ENCODE results near the gene SDCBP2. TPM values are rescaled to one million over a fixed set of nuclear protein-coding genes. Genes with fewer than 3 reads are reported as not detected.

The SDCBP2 gene
- total RNA-seq, 2 donors from 2014 or later: 3.1 to 5.4 TPM

DNA sequence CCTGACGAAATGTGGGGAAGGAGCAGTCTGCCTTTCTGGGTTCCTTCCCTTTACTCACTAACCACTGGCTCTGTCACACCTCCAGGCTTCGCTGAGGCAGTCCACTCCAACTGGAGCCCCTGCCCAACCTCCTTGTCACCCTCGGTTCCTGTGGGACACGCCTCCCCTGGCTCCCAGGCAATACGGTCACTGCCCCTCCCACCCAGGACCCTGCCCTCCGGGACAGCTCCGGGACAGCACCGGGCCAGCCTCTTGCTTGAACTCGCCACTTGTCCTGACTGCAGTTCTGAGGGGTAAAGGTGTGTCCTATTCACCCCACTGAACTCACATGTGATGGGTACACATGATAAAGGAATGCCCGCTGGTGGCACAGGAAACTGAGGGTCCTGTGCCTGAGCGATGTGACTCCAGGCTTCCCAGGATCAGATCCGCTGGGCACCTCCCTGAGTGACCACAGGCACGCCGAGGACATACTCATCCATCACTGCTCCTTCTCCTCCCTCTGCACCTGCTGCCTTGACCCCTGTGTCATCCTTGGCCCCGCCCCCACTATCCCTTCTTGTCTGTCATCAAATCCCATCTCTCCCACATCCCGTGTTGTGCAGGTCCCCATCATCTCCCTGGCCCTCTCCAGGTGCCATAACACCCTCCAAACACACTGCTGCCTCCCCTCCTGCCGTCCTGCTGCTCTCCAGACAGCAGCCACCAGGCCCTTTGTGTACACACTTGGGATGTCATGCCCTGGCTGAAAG lies 7.9 kb downstream of the SDCBP2 start:
- DNase-seq (ENCODE audit: low spot score): peak; percentile 49
- intact Hi-C loops (cut with DNase I): no loop called here

DNA sequence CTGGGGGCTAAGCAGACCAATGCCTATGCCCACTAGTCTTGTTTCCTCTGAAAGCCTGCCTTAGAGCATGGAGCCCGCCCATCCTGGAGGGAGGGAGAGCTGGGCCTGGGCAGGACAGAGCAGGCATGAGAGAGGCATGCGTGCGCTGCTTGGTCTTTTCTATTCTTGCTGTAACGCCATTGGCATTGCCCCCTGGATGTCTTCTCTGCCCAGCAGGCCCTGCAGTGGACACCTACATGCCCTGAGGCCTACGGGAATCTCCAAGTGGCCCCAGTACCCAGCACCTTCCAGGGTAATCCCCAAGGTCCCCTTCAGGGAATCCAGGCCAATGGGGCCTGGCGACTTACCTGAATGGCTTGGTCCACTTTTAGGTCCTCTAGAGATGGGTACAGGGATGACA lies 8.9 kb downstream of the SDCBP2 start:
- peak; percentile 55 for DNase-seq (ENCODE audit: low spot score)
- intact Hi-C loops (cut with DNase I): no loop called here

DNA sequence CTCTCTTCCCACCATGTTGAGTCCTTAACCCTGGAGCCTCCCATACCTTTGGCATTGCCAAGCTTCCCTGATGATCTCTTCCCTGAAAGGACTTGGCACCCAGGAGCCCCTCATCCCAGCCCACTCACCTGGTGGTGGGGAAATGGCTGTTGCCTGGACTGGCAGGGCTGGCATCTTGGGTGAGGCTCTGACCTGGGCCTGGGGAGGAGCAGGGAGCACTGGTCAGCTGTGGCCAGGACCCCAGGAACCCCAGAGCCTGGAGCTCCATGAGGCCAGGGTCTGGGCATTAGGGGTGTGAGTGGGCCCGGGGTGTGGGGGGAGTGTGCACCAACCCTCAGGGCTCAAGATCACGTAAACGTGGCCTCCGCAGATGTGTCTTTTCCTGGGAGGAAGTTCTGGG lies 9.5 kb downstream of the SDCBP2 start:
- intact Hi-C loops (cut with DNase I): loop anchor here in 1 of 2 donors (10.0 kb wide), 1 partner anchor 75 kb away; the partner anchor contains the start of gene FKBP1A
- DNase-seq (ENCODE audit: low spot score): peak; percentile 62

GRCh38 chr20:1319051-1319450 lies 9.9 kb downstream of the SDCBP2 start:
- no peak for DNase-seq (ENCODE audit: low spot score)
- intact Hi-C loops (cut with DNase I): loop anchor here in 1 of 2 donors (10.0 kb wide), 1 partner anchor 76 kb away; the partner anchor contains the start of gene FKBP1A

DNA sequence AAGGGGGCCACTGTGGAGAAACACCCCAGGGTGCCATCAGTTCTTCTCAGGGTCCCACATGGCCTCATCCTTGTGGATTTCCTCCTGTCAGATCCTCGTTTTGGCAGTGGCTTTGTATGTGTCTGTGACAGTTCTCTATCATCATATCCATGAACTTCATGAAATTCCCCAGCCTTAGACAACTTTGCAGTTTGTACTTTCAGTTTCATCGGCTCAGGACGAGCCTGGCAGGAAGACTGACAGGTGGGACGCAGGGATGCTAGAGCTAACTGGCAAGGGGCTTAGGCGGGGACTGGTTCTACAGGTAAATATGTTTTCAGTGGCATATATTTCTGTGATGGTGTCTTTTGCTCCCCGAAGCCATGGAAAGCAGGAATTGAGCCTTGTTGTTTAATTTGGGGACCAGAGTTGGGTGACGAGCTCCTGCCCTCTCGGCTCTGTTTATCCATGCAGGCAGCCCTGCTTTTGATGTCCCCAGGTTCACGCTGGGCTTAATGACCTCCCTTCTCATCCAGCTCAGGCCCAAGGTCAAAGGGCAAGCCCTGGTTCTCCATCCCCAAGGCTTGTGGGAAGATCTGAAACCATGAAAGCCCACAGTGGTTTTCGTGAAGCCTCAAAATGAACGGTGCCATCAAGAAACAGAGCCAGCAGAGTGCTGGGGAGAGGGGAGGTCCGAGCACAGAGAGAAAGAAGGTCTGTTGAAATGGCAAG lies 11.2 kb downstream of the SDCBP2 start:
- intact Hi-C loops (cut with DNase I): loop anchor here in 1 of 2 donors (10.0 kb wide), 1 partner anchor 77 kb away; the partner anchor contains the start of gene FKBP1A
- peak; percentile 38 for DNase-seq (ENCODE audit: low spot score)

- no peak for DNase-seq (ENCODE audit: low spot score)
- intact Hi-C loops (cut with DNase I): loop anchor here in 1 of 2 donors (1.0 to 10.0 kb wide), 2 partner anchors 79 to 132 kb away; partner anchors contain the start of gene FKBP1A
These were observed 13.1 kb downstream of the SDCBP2 start for GRCh38 chr20:1315804-1316203.

DNA sequence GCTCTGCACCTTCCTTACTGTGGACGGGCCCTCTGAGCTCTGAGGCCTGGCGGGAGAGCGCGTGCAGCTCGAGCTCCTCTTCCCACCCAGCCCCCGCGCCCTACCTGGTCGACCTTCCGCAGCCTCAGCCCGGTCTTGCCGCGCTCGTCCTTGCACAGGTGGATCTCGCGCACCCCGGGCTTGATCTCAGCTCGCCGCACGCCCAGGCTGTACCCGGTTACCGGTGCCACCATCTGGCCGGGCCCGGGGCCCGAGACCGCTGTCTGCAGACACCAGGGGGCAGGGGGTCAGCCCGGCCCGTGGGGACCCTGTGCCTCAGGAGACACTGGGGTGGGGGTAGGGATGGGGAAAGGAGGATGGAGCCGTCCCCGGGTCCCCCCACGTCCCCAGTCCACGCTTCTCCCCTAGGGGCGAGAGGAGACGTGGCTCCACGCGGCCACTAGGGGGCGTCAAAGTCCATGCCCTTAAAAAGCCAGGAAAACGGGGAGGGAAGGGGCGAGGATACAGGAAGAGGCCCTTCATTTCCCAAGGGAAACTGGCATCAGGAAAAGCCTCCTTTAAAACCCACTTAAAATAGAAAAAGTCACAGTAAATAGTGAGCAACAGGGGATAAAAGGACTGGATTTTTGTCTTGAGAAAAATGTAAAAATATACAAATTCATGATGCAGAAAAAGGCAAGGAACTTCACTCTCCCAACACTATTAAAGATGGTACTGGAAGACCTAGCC lies 15.5 kb downstream of the SDCBP2 start:
- intact Hi-C loops (cut with DNase I): loop anchor here (2.0 to 10.0 kb wide), 2 partner anchors 81 to 125 kb away; partner anchors contain the start of gene FKBP1A (in 1 of the 2)
- peak; percentile 87 for DNase-seq (ENCODE audit: low spot score)

GRCh38 chr20:1312904-1313235 lies 16.1 kb downstream of the SDCBP2 start:
- peak; percentile 73 for DNase-seq (ENCODE audit: low spot score)
- intact Hi-C loops (cut with DNase I): loop anchor here (2.0 to 10.0 kb wide), 2 partner anchors 82 to 126 kb away; partner anchors contain the start of gene FKBP1A (in 1 of the 2)

DNA sequence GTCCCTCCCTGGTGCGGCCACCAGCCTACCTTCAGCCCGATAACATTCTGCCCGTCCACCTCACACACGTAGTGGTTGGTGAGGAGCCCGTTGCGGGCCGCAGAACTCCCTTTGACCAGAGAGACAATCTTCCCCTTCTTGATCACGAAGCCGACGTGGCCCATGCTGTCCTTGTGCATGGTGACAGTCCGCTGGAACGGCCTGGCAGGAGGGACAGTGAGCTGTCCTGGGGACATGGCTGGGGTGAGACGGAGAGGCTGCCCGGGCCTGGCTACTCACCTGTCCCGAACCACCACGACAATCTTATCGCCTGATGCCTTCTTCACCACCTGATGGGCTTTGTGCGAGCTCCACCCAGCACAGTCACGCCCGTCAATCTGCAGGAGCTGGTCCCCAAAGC lies 16.6 kb downstream of the SDCBP2 start:
- intact Hi-C loops (cut with DNase I): loop anchor here (2.0 to 10.0 kb wide), 2 partner anchors 82 to 126 kb away; partner anchors contain the start of gene FKBP1A (in 1 of the 2)
- peak; percentile 79 for DNase-seq (ENCODE audit: low spot score)

GRCh38 chr20:1310506-1311190 lies 18.3 kb downstream of the SDCBP2 start:
- peak; percentile 54 for DNase-seq (ENCODE audit: low spot score)
- intact Hi-C loops (cut with DNase I): loop anchor here in 1 of 2 donors (10.0 kb wide), 1 partner anchor 84 kb away; the partner anchor contains the start of gene FKBP1A

DNA sequence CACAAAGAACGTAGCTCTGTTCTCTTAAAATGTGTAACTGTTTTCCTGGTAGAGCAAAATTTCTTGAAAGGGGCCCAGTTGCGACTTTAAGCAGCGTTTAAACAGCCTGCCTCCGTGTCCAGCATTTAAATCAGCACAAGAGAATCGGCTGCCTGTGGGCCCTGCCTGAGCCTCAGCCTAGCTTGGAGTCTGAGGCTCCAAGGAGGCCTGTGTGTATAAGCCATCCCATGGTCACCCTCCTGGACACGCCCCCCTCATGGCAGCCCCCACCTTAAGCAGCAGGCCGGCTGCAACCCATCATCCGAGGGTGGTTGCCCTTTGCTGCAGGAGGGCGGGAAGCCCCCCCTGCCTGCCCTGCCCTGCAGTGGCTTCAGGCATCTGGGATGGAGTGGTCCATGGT lies 18.9 kb downstream of the SDCBP2 start:
- intact Hi-C loops (cut with DNase I): loop anchor here in 1 of 2 donors (10.0 kb wide), 1 partner anchor 85 kb away; the partner anchor contains the start of gene FKBP1A
- DNase-seq (ENCODE audit: low spot score): peak; percentile 76

DNA sequence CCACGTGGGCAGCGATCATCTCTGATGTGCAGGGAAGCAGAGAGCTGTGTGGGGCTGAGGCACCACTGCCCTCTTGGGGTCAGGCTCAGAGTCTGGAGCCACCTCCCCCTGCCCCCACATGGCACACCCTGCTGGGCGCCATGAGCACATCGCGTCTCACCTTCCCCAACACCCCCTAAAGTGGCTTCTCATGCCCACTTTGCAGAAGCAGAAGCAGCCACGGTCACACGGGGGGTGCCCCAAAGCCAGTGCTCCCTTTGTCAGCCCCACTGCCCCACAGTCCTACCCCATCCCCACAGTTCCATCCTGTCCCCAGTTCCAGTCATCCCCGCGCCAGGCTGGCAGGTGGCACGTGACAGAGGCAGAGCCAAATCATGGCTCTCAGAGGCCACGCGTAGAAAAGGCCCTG lies 19.5 kb downstream of the SDCBP2 start:
- DNase-seq (ENCODE audit: low spot score): peak; percentile 40

GRCh38 chr20:1308702-1309095 lies 20.2 kb downstream of the SDCBP2 start:
- intact Hi-C loops (cut with DNase I): no loop called here
- peak; percentile 68 for DNase-seq (ENCODE audit: low spot score)

More for the DNA sequence above, 19.5 kb downstream of the SDCBP2 start:
- intact Hi-C loops (cut with DNase I): no loop called here

- peak; percentile 42 for DNase-seq (ENCODE audit: low spot score)
- intact Hi-C loops (cut with DNase I): no loop called here
These were observed 20.8 kb downstream of the SDCBP2 start for GRCh38 chr20:1308067-1308701.

GRCh38 chr20:1307571-1307971 lies 21.4 kb downstream of the SDCBP2 start:
- intact Hi-C loops (cut with DNase I): no loop called here
- DNase-seq (ENCODE audit: low spot score): peak; percentile 52

DNA sequence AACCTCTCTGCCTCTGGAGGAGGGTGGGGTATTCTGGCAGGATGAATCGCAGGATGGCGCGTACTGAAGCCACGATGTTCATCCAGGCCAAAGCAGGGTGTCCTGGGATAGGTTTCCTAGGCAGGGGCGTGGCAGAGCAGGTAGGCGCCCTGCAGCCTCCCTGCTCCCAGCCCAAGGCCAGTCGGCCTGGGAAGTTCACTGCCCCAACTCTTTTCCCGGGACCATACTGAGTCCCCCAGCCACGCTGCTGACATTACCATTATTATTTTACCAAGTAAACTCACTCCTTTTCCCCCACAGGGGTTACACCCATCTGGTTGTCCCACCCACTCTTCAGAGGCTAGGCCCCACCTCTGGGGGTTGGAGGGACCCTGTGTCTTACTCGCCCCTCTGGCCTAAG lies 21.8 kb downstream of the SDCBP2 start:
- peak; percentile 57 for DNase-seq (ENCODE audit: low spot score)
- intact Hi-C loops (cut with DNase I): no loop called here

DNA sequence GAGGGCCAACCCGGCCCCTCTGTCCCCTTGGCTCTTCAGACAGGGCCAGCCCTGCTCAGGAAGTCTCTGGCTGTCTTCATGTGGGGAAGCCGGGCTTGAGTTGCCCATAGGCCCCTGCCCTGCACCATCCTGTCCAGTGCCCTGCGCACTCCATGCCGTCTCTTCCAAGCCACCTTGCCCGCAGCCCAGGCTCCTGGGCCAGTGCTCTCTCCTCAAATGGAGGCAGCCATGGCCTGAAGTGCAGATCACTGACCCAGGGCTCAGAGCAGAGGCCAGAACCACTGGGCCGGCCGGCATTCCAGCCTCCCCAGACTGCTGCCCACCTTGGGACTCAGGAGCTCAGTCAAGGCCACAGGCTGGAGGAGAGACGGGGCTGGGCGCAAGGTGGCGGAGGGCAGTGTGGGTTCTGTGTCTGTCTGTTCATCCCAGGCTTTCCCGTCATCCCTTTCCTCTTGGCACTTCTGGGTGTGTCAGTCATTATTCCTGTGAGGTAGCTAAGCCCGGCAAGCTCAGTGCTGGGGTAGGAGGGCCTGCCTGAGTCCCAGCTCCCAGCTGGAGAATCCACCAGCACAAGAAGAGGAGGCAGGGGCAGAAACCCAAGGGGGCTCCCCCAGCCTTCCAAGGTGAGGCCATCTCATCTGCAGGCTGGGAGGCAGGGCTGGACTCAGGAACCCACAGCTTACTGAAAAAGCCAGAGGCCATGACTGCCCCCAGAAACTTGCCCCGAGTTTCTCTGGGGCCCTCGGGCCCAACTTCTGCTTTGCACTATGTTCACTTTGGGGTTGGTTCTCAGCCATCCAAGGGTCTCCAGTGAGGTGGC lies 22.4 kb downstream of the SDCBP2 start:
- peak; percentile 63 for DNase-seq (ENCODE audit: low spot score)
- intact Hi-C loops (cut with DNase I): no loop called here
